Effector memory CD8-positive, alpha-beta T cell (primary cell): ENCODE data around the gene TIMM44.
"Not testable (repeated sequence)": the region's sequence is repeated elsewhere in the genome, so short reads cannot be mapped to it uniquely, and the experiment has no call there.

Experiments
- ATAC-seq: fragments of 150-1000 bp; cut with Tn5 transposase; replicated peaks from 2 replicates; pipeline ENCODE4 v1.10.0; 2021; ENCODE audit warnings: mild to moderate bottlenecking, moderate library complexity
- DNase-seq, 3 experiments: peaks; one replicate each; pipeline ENCODE4 v3.0.0; 2021
- H3K27ac Mint-ChIP-seq, 2 donors: one replicate each; pipeline ENCODE4 v1.8.0; 2022; ENCODE audit warnings: mild to moderate bottlenecking in 2 of 2, mixed read lengths in 2 of 2, moderate library complexity in 2 of 2
- H3K27me3 Mint-ChIP-seq, 2 donors: one replicate each; pipeline ENCODE4 v1.8.0; 2022; ENCODE audit warnings: mixed read lengths in 2 of 2
- H3K36me3 Mint-ChIP-seq: one replicate; pipeline ENCODE4 v1.8.0; 2022; ENCODE audit warnings: mild to moderate bottlenecking, moderate library complexity, mixed read lengths; ENCODE audit not compliant: insufficient read depth
- H3K4me1 Mint-ChIP-seq, 2 donors: one replicate each; pipeline ENCODE4 v1.8.0; 2022; ENCODE audit warnings: low read depth in 2 of 2, mixed read lengths in 2 of 2
- H3K4me3 Mint-ChIP-seq, 2 donors: one replicate each; pipeline ENCODE4 v1.8.0; 2022; ENCODE audit warnings: mild to moderate bottlenecking in 2 of 2, mixed read lengths in 2 of 2, moderate library complexity in 2 of 2
- H3K9me3 Mint-ChIP-seq, 2 donors: one replicate each; pipeline ENCODE4 v1.8.0; 2022; ENCODE audit warnings: mixed read lengths in 2 of 2

The TIMM44 gene

GRCh38 chr19:7923295-7924191 is 19.9 kb downstream of the TIMM44 start:
- ATAC-seq (no peak), DNase-seq (no peak)
- Mint-ChIP-seq H3K27me3 (peaks cover 0 to 10% of the 10 kb centered on the region in 2 donors), H3K36me3 (peaks cover 42% of the 10 kb centered on the region), H3K27ac (peak overlapping the region in 1 of 2 donors; percentile 61), H3K9me3 (no peaks in the 10 kb centered on the region), H3K4me3 (peak overlapping the region in 1 of 2 donors; percentile 49), H3K4me1 (peaks cover 24 to 30% of the 10 kb centered on the region in 2 donors)

- H3K9me3 Mint-ChIP-seq, result no peaks in the 10 kb centered on the region
- peaks cover 0 to 15% of the 10 kb centered on the region in 2 donors for H3K27me3 Mint-ChIP-seq
- H3K4me1 Mint-ChIP-seq, result peaks cover 26 to 33% of the 10 kb centered on the region in 2 donors
- H3K4me3 Mint-ChIP-seq, result peak overlapping the region in 1 of 2 donors; percentile 49
- ATAC-seq (no peak), DNase-seq (no peak)
- peaks cover 36% of the 10 kb centered on the region for H3K36me3 Mint-ChIP-seq
- peak overlapping the region in 1 of 2 donors; percentile 61 for H3K27ac Mint-ChIP-seq
Observed at GRCh38 chr19:7922836-7923195, 20.6 kb downstream of the TIMM44 start.

GRCh38 chr19:7921967-7922835 is 21.3 kb downstream of the TIMM44 start:
- H3K9me3 Mint-ChIP-seq, result no peaks in the 10 kb centered on the region
- H3K27ac Mint-ChIP-seq, result peak overlapping the region in 1 of 2 donors; percentile 61
- H3K4me1 Mint-ChIP-seq, result peaks cover 26 to 34% of the 10 kb centered on the region in 2 donors
- H3K36me3 Mint-ChIP-seq, result peaks cover 34% of the 10 kb centered on the region
- ATAC-seq, result no peak
- DNase-seq, result no peak
- H3K27me3 Mint-ChIP-seq, result peaks cover 0 to 19% of the 10 kb centered on the region in 2 donors
- H3K4me3 Mint-ChIP-seq, result peak overlapping the region; percentile 40 to 67

- Mint-ChIP-seq H3K27me3 (peaks cover 0 to 19% of the 10 kb centered on the region in 2 donors), H3K27ac (peak overlapping the region; percentile 29 to 81), H3K4me3 (peak overlapping the region; percentile 67 to 85), H3K4me1 (peaks cover 28 to 39% of the 10 kb centered on the region in 2 donors), H3K9me3 (no peaks in the 10 kb centered on the region), H3K36me3 (peaks cover 39% of the 10 kb centered on the region)
- ATAC-seq, result no peak
- no peak for DNase-seq
Observed at GRCh38 chr19:7921302-7921966, 22.0 kb downstream of the TIMM44 start.

- Mint-ChIP-seq H3K27ac (peak overlapping the region; percentile 29 to 81), H3K36me3 (peaks cover 41% of the 10 kb centered on the region), H3K4me1 (peaks cover 30 to 39% of the 10 kb centered on the region in 2 donors), H3K9me3 (no peaks in the 10 kb centered on the region), H3K4me3 (peak overlapping the region; percentile 67 to 85), H3K27me3 (peaks cover under 1 to 21% of the 10 kb centered on the region in 2 donors)
- peak; percentile 96 to 98 (median 96) for DNase-seq
- ATAC-seq, result peak; percentile 57
Observed at GRCh38 chr19:7920519-7921301, 22.8 kb downstream of the TIMM44 start.

GRCh38 chr19:7919610-7920518 is 23.6 kb downstream of the TIMM44 start, which contains the start of gene SNAPC2:
Gene SNAPC2 (plus strand): TSS chr19:7920338. CDS start chr19:7920367, 29 bp downstream.
- H3K27me3 Mint-ChIP-seq, result peaks cover 5 to 30% of the 10 kb centered on the region in 2 donors
- H3K27ac Mint-ChIP-seq, result peak within 1 kb of the TSS; percentile 29 to 81
- H3K4me1 Mint-ChIP-seq, result peaks cover 33 to 35% of the 10 kb centered on the region in 2 donors
- peak within 1 kb of the TSS; percentile 67 to 85 for H3K4me3 Mint-ChIP-seq
- DNase-seq, result peak; percentile 95 to 97 (median 97)
- peaks cover 50% of the 10 kb centered on the region for H3K36me3 Mint-ChIP-seq
- peak; percentile 65 for ATAC-seq
- H3K9me3 Mint-ChIP-seq, result no peaks in the 10 kb centered on the region

GRCh38 chr19:7918615-7919421 is 24.6 kb downstream of the TIMM44 start:
- H3K36me3 Mint-ChIP-seq, result peaks cover 53% of the 10 kb centered on the region
- H3K4me3 Mint-ChIP-seq, result peak overlapping the region; percentile 72 to 85
- DNase-seq (no peak), ATAC-seq (no peak)
- peak overlapping the region in 1 of 2 donors; percentile 29 for H3K27ac Mint-ChIP-seq
- H3K9me3 Mint-ChIP-seq, result no peaks in the 10 kb centered on the region
- peaks cover 31 to 35% of the 10 kb centered on the region in 2 donors for H3K4me1 Mint-ChIP-seq
- H3K27me3 Mint-ChIP-seq, result peaks cover 5 to 36% of the 10 kb centered on the region in 2 donors

- H3K9me3 Mint-ChIP-seq, DNase-seq, ATAC-seq: not testable (repeated sequence)
- Mint-ChIP-seq H3K4me1 (peaks cover 30 to 33% of the 10 kb centered on the region in 2 donors), H3K27ac (peak overlapping the region in 1 of 2 donors; percentile 44), H3K36me3 (peaks cover 51% of the 10 kb centered on the region), H3K4me3 (peak overlapping the region; percentile 71 to 72), H3K27me3 (peaks cover 5 to 36% of the 10 kb centered on the region in 2 donors)
Observed at GRCh38 chr19:7918062-7918614, 25.3 kb downstream of the TIMM44 start.

GRCh38 chr19:7917267-7918061 is 26.0 kb downstream of the TIMM44 start:
- peak; percentile 23 for ATAC-seq
- peak; percentile 53 to 65 (median 61) for DNase-seq
- Mint-ChIP-seq H3K27ac (peak overlapping the region; percentile 52 to 90), H3K9me3 (no peaks in the 10 kb centered on the region), H3K36me3 (peaks cover 53% of the 10 kb centered on the region), H3K27me3 (peaks cover 5 to 36% of the 10 kb centered on the region in 2 donors), H3K4me3 (peak overlapping the region; percentile 72 to 75), H3K4me1 (peaks cover 30 to 31% of the 10 kb centered on the region in 2 donors)

- no peak for DNase-seq
- peaks cover 56% of the 10 kb centered on the region for H3K36me3 Mint-ChIP-seq
- H3K4me1 Mint-ChIP-seq, result peaks cover 27 to 30% of the 10 kb centered on the region in 2 donors
- peak overlapping the region; percentile 52 to 90 for H3K27ac Mint-ChIP-seq
- peak overlapping the region; percentile 72 to 75 for H3K4me3 Mint-ChIP-seq
- H3K27me3 Mint-ChIP-seq, result peaks cover 5 to 36% of the 10 kb centered on the region in 2 donors
- no peaks in the 10 kb centered on the region for H3K9me3 Mint-ChIP-seq
- ATAC-seq, result no peak
Observed at GRCh38 chr19:7916955-7917266, 26.6 kb downstream of the TIMM44 start.
